PC-9 (cell line): Measurements from ENCODE around the gene WDHD1. TPM values are rescaled to one million over a fixed set of nuclear protein-coding genes. Genes with fewer than 3 reads are reported as not detected.

Source experiments
- BruUV-seq: library from RNA; stranded (reverse); fragments of 400-500 nt; replicated peaks from 2 replicates; lab custom pipeline; 2021; lab: Mats Ljungman, UMichigan
- CTCF ChIA-PET: fragments of 300-600 bp; sonication (Branson Sonifier 250); formaldehyde crosslinking; loops from one replicate; lab custom pipeline; 2022; ENCODE audit warnings: antibody characterized with exemption; lab: Charles Lee
- POLR2A ChIA-PET: fragments of 300-600 bp; sonication (Branson Sonifier 250); formaldehyde crosslinking; loops from one replicate; lab custom pipeline; 2022; ENCODE audit warnings: antibody characterized with exemption; ENCODE audit not compliant: unreplicated experiment; lab: Charles Lee
- DNase-seq, 2 experiments: peaks; one replicate each; pipeline versions ENCODE4 v3.0.0 to v3.0.0-alpha.2; 2015 to 2022; ENCODE audit warnings: mixed read lengths in 1 of 2
- H2AFZ ChIP-seq: fragments of 200-600 bp; sonication (generic); 2 replicates; pipeline ENCODE4 v1.8.1; 2017; ENCODE audit warnings: antibody characterized with exemption
- H3F3A ChIP-seq: fragments of 200-600 bp; sonication (generic); 2 replicates; pipeline ENCODE4 v1.8.1; 2017; ENCODE audit warnings: antibody characterized with exemption, mild to moderate bottlenecking, low read depth; ENCODE audit not compliant: insufficient read depth
- H3K27ac ChIP-seq: fragments of 200-600 bp; sonication (generic); 2 replicates; pipeline ENCODE4 v1.6.1; 2016; ENCODE audit warnings: mixed run types
- H3K27me3 ChIP-seq: fragments of 200-600 bp; sonication (generic); 2 replicates; pipeline ENCODE4 v1.6.1; 2016; ENCODE audit warnings: low read depth, mixed run types; ENCODE audit not compliant: insufficient read depth
- H3K36me3 ChIP-seq: fragments of 200-600 bp; sonication (generic); 2 replicates; pipeline ENCODE4 v1.6.1; 2016; ENCODE audit warnings: low read depth, mixed run types
- H3K4me1 ChIP-seq: fragments of 200-600 bp; sonication (generic); replicated peaks from 2 replicates; pipeline ENCODE4 v1.6.1; 2016; ENCODE audit warnings: mixed run types; ENCODE audit not compliant: insufficient read depth
- H3K4me2 ChIP-seq: fragments of 200-600 bp; sonication (generic); 2 replicates; pipeline ENCODE4 v1.6.1; 2017; ENCODE audit warnings: mixed run types
- H3K4me3 ChIP-seq: fragments of 200-600 bp; sonication (generic); 2 replicates; pipeline ENCODE4 v1.6.1; 2016; ENCODE audit warnings: mixed run types
- H3K79me2 ChIP-seq: fragments of 200-600 bp; sonication (generic); 2 replicates; pipeline ENCODE4 v1.6.1; 2017; ENCODE audit warnings: low read depth, mixed run types
- H3K9me2 ChIP-seq: fragments of 200-600 bp; sonication (generic); 2 replicates; pipeline ENCODE4 v1.8.1; 2017; ENCODE audit warnings: mild to moderate bottlenecking; ENCODE audit not compliant: insufficient read depth
- H3K9me3 ChIP-seq: fragments of 200-600 bp; sonication (generic); 2 replicates; pipeline ENCODE4 v1.8.1; 2016; ENCODE audit warnings: low read depth; ENCODE audit not compliant: insufficient read depth
- H4K20me1 ChIP-seq: fragments of 200-600 bp; sonication (generic); 2 replicates; pipeline ENCODE4 v1.8.1; 2017; ENCODE audit not compliant: insufficient read depth
- CTCF ChIP-seq: fragments of 200-600 bp; sonication (generic); conservative IDR thresholded peaks from 2 replicates; pipeline ENCODE4 v1.6.1; 2017; ENCODE audit warnings: mixed run types, antibody characterized with exemption, mild to moderate bottlenecking, moderate library complexity
- EZH2 ChIP-seq: fragments of 200-600 bp; sonication (generic); IDR thresholded peaks from 2 replicates; pipeline ENCODE4 v1.8.0; 2017; ENCODE audit warnings: antibody characterized with exemption, low read depth
- intact Hi-C: fragments of 100-400 bp; cut with micrococcal nuclease; formaldehyde crosslinking; loops from one replicate; pipeline ENCODE4 v1.10.0; 2022; ENCODE audit not compliant: unreplicated experiment
- total RNA-seq: library from RNA; stranded (reverse); gene quantifications from 2 replicates; pipeline ENCODE4 v1.2.3, GENCODE V29; 2021

The WDHD1 gene
- total RNA-seq, 1 experiment from 2014 or later = 34.3 TPM

GRCh38 chr14:54891471-54892245 is 135.2 kb downstream of the WDHD1 start:
- Histone ChIP-seq H3K9me3 (no peaks in the 10 kb centered on the region; the same call in 1 of the 2 replicates), H3K4me1 (no peaks in the 10 kb centered on the region), H3K36me3 (no peaks in the 10 kb centered on the region), H3K79me2 (no peaks in the 10 kb centered on the region; the same call in 1 of the 2 replicates), H3K4me3 (no peak overlapping the region), H3K27ac (no peak overlapping the region), H3F3A (no peaks in the 10 kb centered on the region), H4K20me1 (no peaks in the 10 kb centered on the region), H3K27me3 (no peaks in the 10 kb centered on the region), H2AFZ (no peak overlapping the region), H3K9me2 (no peaks in the 10 kb centered on the region), H3K4me2 (no peak overlapping the region)
- ChIA-PET POLR2A (no interaction called here), CTCF (no interaction called here)
- no peak for DNase-seq
- no peak for TF ChIP-seq EZH2
- TF ChIP-seq CTCF = no peak
- intact Hi-C loops = loop anchor here (5.0 to 10.0 kb wide), 2 partner anchors 84 to 527 kb away; no protein-coding TSS in a partner anchor
- no TSS peak for BruUV-seq

GRCh38 chr14:54890788-54891187 is 136.1 kb downstream of the WDHD1 start:
- Histone ChIP-seq H4K20me1 (no peaks in the 10 kb centered on the region), H3K79me2 (no peaks in the 10 kb centered on the region; the same call in 1 of the 2 replicates), H3K27ac (no peak overlapping the region), H3K4me1 (no peaks in the 10 kb centered on the region), H3K36me3 (no peaks in the 10 kb centered on the region), H3K9me3 (no peaks in the 10 kb centered on the region; the same call in 1 of the 2 replicates), H3K4me3 (no peak overlapping the region), H3F3A (no peaks in the 10 kb centered on the region), H2AFZ (no peak overlapping the region), H3K9me2 (no peaks in the 10 kb centered on the region), H3K27me3 (no peaks in the 10 kb centered on the region), H3K4me2 (no peak overlapping the region)
- DNase-seq = no peak
- ChIA-PET CTCF (no interaction called here), POLR2A (no interaction called here)
- TF ChIP-seq CTCF = no peak
- no peak for TF ChIP-seq EZH2
- intact Hi-C loops = loop anchor here (5.0 to 10.0 kb wide), 2 partner anchors 83 to 526 kb away; no protein-coding TSS in a partner anchor
- no TSS peak for BruUV-seq

GRCh38 chr14:54889919-54890318 is 137.0 kb downstream of the WDHD1 start:
- DNase-seq = no peak
- Histone ChIP-seq H3K27ac (no peak overlapping the region), H3K79me2 (no peaks in the 10 kb centered on the region; the same call in 1 of the 2 replicates), H3K9me3 (no peaks in the 10 kb centered on the region; the same call in 1 of the 2 replicates), H3F3A (no peaks in the 10 kb centered on the region), H3K36me3 (no peaks in the 10 kb centered on the region), H3K4me3 (no peak overlapping the region), H3K4me2 (no peak overlapping the region), H3K9me2 (no peaks in the 10 kb centered on the region), H3K4me1 (no peaks in the 10 kb centered on the region), H3K27me3 (no peaks in the 10 kb centered on the region), H4K20me1 (no peaks in the 10 kb centered on the region), H2AFZ (no peak overlapping the region)
- intact Hi-C loops = loop anchor here (5.0 to 10.0 kb wide), 2 partner anchors 83 to 525 kb away; no protein-coding TSS in a partner anchor
- CTCF ChIA-PET = no interaction called here
- no TSS peak for BruUV-seq
- TF ChIP-seq EZH2 (no peak), CTCF (no peak)
- POLR2A ChIA-PET = no interaction called here

Other genes with a start within 250 kb of the WDHD1 start
- gene GCH1, start 124.3 kb downstream of the WDHD1 start, total RNA-seq = 4.1 and 5.1 TPM in 2 replicates
- 25.3 and 33.4 TPM in 2 replicates for gene SOCS4, start 137 bp upstream of the WDHD1 start, total RNA-seq
- 54.3 and 79.7 TPM in 2 replicates for gene MAPK1IP1L, start 24.5 kb upstream of the WDHD1 start, total RNA-seq
- gene LGALS3, start 102.2 kb upstream of the WDHD1 start, total RNA-seq = 122 and 142 TPM in 2 replicates
- gene DLGAP5, start 164.5 kb upstream of the WDHD1 start, total RNA-seq = 51.7 and 80.0 TPM in 2 replicates
- gene FBXO34, start 244.3 kb upstream of the WDHD1 start, total RNA-seq = 32.8 and 33.1 TPM in 2 replicates